Panc1 (cell line): ENCODE results near the gene ZNF761.

Source experiments
- CTCF ChIP-seq: fragments of 450-650 bp; IDR thresholded peaks from 2 replicates; pipeline ENCODE4 v1.5.1; 2017; ENCODE audit warnings: mild to moderate bottlenecking
- POLR2AphosphoS5 ChIP-seq: IDR thresholded peaks from 2 replicates; pipeline ENCODE4 v1.6.1; 2012; ENCODE audit warnings: mild to moderate bottlenecking, low read depth, low read length, moderate library complexity

GRCh38 chr19:53394522-53394973 lies 37.2 kb upstream of the ZNF761 start:
- TF ChIP-seq POLR2AphosphoS5 (no peak), CTCF (no peak)
